GM12878 (cell line): ENCODE data around the gene VPS18. TPM values are rescaled to one million over a fixed set of nuclear protein-coding genes. Genes with fewer than 3 reads are reported as not detected.

Experiments used
- CHD2 ChIP-seq: IDR thresholded peaks from 2 replicates; pipeline ENCODE4 v1.6.1; 2011; ENCODE audit warnings: low read depth, low read length, improper control_type of control experiment, borderline replicate concordance
- MYB ChIP-seq: fragments of 150-350 bp; IDR thresholded peaks from 2 replicates; pipeline ENCODE4 v1.6.1; 2014; ENCODE audit warnings: mild to moderate bottlenecking, low read depth, low read length, borderline replicate concordance
- NRF1 ChIP-seq: conservative IDR thresholded peaks from 2 replicates; pipeline ENCODE4 v1.6.1; 2011; ENCODE audit warnings: mild to moderate bottlenecking, low read depth, low read length, improper control_type of control experiment
- PRDM15 ChIP-seq: fragments of 450-650 bp; formaldehyde crosslinking; IDR thresholded peaks from 2 replicates; pipeline ENCODE4 v1.4.0; 2020; ENCODE audit warnings: mild to moderate bottlenecking, moderate library complexity
- WRNIP1 ChIP-seq: IDR thresholded peaks from 2 replicates; pipeline ENCODE4 v1.6.1; 2011; ENCODE audit warnings: low read depth, low read length, improper control_type of control experiment, borderline replicate concordance
- ZBTB4 ChIP-seq: fragments of 450-650 bp; formaldehyde crosslinking; IDR thresholded peaks from 2 replicates; pipeline ENCODE4 v1.4.0; 2022; ENCODE audit warnings: mild to moderate bottlenecking, moderate library complexity
- ZNF622 ChIP-seq: fragments of 450-650 bp; IDR thresholded peaks from 2 replicates; pipeline ENCODE4 v1.6.1; 2017; ENCODE audit warnings: mild to moderate bottlenecking, inconsistent platforms
- polyA plus RNA-seq, 11 experiments: library from polyadenylated mRNA; depleted of rRNA in 4 of 11; unstranded in 6 of 11; stranded (reverse) in 5 of 11; fragments of >200 nt; fragmentation: Nextera tagmentation in 4 of 11; fragmentation: Illumina TruSeq in 1 of 11; extraction: Ambion mirVana in 4 of 11; extraction: Trizol in 1 of 11; gene quantifications; 1 replicate in 1 of 11; 2 replicates in 10 of 11; pipeline versions ENCODE4 v1.2.1 to v1.2.3, GENCODE V29; 2011 to 2016; ENCODE audit warnings: inconsistent platforms in 2 of 11, missing spikeins in 2 of 11, low read depth in 1 of 11
- total RNA-seq, 4 experiments: library from RNA; depleted of rRNA in 3 of 4; stranded (reverse); fragments of >200 nt in 3 of 4; fragmentation: Illumina TruSeq in 1 of 4; extraction: Trizol in 1 of 4; gene quantifications; 2 replicates each; pipeline versions ENCODE4 v1.2.1 to v1.2.3, GENCODE V29; 2013 to 2021

Gene VPS18
- total and polyA plus RNA-seq, 10 of the 15 experiments (the other 5 are each of a cell fraction or from before 2014, with no cell fraction given): 0.71 to 20.4 (median 10.6) TPM

GRCh38 chr15:40918146-40918798 is 24.0 kb downstream of the VPS18 start (continued):
- TF ChIP-seq PRDM15 (CRISPR knock-in tag) (no peak), ZBTB4 (CRISPR knock-in tag) (no peak), ZNF622 (no peak), NRF1 (no peak), CHD2 (no peak), MYB (no peak), WRNIP1 (no peak)
- TF ChIP-seq, all 136 proteins: peak for 0
